LNCAP (cell line): ENCODE measurements around the gene RBL1.

Source experiments
- CTCF ChIP-seq: fragments of 450-650 bp; IDR thresholded peaks from 2 replicates; pipeline ENCODE4 v1.5.1; 2017; ENCODE audit warnings: mild to moderate bottlenecking

RBL1 gene

GRCh38 chr20:36967636-36968035, 128.2 kb downstream of the RBL1 start:
- no peak for TF ChIP-seq CTCF

GRCh38 chr20:36959242-36959641, 136.6 kb downstream of the RBL1 start:
- no peak for TF ChIP-seq CTCF

- TF ChIP-seq CTCF, result no peak
These were observed 137.7 kb downstream of the RBL1 start for GRCh38 chr20:36957875-36958667.

- no peak for TF ChIP-seq CTCF
These were observed 139.1 kb downstream of the RBL1 start for GRCh38 chr20:36956674-36957073.

- TF ChIP-seq CTCF, result no peak
These were observed 139.8 kb downstream of the RBL1 start for GRCh38 chr20:36956016-36956415.

- TF ChIP-seq CTCF, result no peak
These were observed 143.6 kb downstream of the RBL1 start for GRCh38 chr20:36951979-36952738.

- TF ChIP-seq CTCF, result no peak
These were observed 144.4 kb downstream of the RBL1 start, which contains the start of gene SAMHD1 for GRCh38 chr20:36951198-36951978. Gene SAMHD1, minus strand, starts transcription at chr20:36951708. Its CDS starts 65 bp downstream, at chr20:36951643.
